Neural crest cell (in vitro differentiated cells): Measurements from ENCODE around the gene BCHE. TPM values are rescaled to one million over a fixed set of nuclear protein-coding genes. Genes with fewer than 3 reads are reported as not detected.

Experiments
- DNase-seq: peaks from one replicate; pipeline ENCODE4 v3.0.0; 2021; ENCODE audit warnings: low read depth, mixed read lengths, low spot score
- H3K27ac Mint-ChIP-seq: one replicate; pipeline ENCODE4 v1.8.0; 2021; ENCODE audit warnings: mild to moderate bottlenecking, mixed read lengths; ENCODE audit not compliant: unreplicated experiment
- H3K27me3 Mint-ChIP-seq: 2 replicates; pipeline ENCODE4 v1.8.0; 2021; ENCODE audit warnings: low read depth, mild to moderate bottlenecking, mixed read lengths
- H3K36me3 Mint-ChIP-seq: 2 replicates; pipeline ENCODE4 v1.8.0; 2021; ENCODE audit warnings: low read depth, mild to moderate bottlenecking, mixed read lengths
- H3K4me1 Mint-ChIP-seq: 2 replicates; pipeline ENCODE4 v1.8.0; 2021; ENCODE audit warnings: mixed read lengths
- H3K4me3 Mint-ChIP-seq: one replicate; pipeline ENCODE4 v1.8.0; 2021; ENCODE audit warnings: mild to moderate bottlenecking, mixed read lengths
- H3K9me3 Mint-ChIP-seq: 2 replicates; pipeline ENCODE4 v1.8.0; 2021; ENCODE audit warnings: mixed read lengths
- total RNA-seq: library from RNA; stranded (reverse); gene quantifications from 2 replicates; pipeline ENCODE4 v1.2.1, GENCODE V29; 2021
- TF ChIP-seq, protein P1 (sequence below): fragments of 200-600 bp; sonication (generic); conservative IDR thresholded peaks from 2 replicates; pipeline ENCODE4 v1.5.0; 2021; ENCODE audit warnings: antibody characterized with exemption, mild to moderate bottlenecking

The BCHE gene
- total RNA-seq, 1 donor from 2014 or later = 45.2 TPM

- no peak overlapping the region for H3K27ac Mint-ChIP-seq
- peaks cover 10% of the 10 kb centered on the region for H3K9me3 Mint-ChIP-seq
- H3K27me3 Mint-ChIP-seq = no peaks in the 10 kb centered on the region
- peaks cover 5% of the 10 kb centered on the region for H3K4me1 Mint-ChIP-seq
- DNase-seq = no peak
- H3K36me3 Mint-ChIP-seq = peaks cover 19% of the 10 kb centered on the region
- TF ChIP-seq, protein P1, sequence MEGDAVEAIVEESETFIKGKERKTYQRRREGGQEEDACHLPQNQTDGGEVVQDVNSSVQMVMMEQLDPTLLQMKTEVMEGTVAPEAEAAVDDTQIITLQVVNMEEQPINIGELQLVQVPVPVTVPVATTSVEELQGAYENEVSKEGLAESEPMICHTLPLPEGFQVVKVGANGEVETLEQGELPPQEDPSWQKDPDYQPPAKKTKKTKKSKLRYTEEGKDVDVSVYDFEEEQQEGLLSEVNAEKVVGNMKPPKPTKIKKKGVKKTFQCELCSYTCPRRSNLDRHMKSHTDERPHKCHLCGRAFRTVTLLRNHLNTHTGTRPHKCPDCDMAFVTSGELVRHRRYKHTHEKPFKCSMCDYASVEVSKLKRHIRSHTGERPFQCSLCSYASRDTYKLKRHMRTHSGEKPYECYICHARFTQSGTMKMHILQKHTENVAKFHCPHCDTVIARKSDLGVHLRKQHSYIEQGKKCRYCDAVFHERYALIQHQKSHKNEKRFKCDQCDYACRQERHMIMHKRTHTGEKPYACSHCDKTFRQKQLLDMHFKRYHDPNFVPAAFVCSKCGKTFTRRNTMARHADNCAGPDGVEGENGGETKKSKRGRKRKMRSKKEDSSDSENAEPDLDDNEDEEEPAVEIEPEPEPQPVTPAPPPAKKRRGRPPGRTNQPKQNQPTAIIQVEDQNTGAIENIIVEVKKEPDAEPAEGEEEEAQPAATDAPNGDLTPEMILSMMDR = no peak
- no peak overlapping the region for H3K4me3 Mint-ChIP-seq
Observed at GRCh38 chr3:165786013-165786412, 51.2 kb downstream of the BCHE start.

DNA sequence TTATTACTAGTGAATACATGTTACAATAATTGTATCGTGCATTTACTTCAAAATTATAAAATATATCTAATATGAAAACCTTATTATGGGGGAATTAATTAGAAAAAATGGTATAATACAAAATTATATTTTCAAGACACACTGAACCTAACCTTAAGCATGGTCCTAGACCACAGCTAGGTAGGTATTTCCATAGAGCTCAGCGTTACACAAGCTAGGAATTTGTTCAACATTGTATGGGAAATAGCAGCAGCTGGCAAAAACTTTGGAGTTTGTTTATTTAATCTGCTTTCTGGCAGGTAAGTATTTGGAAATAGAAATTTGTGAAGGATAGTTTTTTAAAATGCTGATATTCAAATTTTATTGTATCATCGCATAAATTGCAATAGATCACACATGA lies 52.9 kb downstream of the BCHE start:
- Mint-ChIP-seq H3K27me3 (no peaks in the 10 kb centered on the region), H3K4me1 (peaks cover 4% of the 10 kb centered on the region), H3K4me3 (no peak overlapping the region), H3K9me3 (peaks cover 5% of the 10 kb centered on the region), H3K27ac (no peak overlapping the region), H3K36me3 (peaks cover 21% of the 10 kb centered on the region)
- no peak for DNase-seq
- TF ChIP-seq, protein P1 = no peak

DNA sequence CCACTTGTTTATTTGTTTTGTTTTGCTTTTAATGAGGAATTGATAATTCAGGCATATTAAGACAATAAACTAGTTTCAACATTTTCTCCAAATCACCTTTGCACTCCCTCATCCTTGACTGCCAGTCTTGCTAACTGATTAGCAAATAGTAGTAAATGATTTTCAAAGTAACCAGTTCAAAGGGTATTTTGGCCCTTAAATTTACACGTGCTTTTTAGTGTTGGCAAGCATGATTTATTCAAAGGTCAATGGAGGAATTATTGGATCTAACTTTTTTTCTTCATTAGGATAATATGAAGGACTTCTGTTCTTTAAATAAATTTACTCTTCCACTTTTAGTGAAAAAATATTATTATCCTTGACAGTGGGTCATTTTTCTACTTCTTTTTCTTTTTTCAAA lies 53.8 kb downstream of the BCHE start:
- Mint-ChIP-seq H3K4me3 (no peak overlapping the region), H3K27ac (no peak overlapping the region), H3K4me1 (peaks cover 9% of the 10 kb centered on the region), H3K36me3 (peaks cover 22% of the 10 kb centered on the region), H3K27me3 (no peaks in the 10 kb centered on the region), H3K9me3 (peaks cover 6% of the 10 kb centered on the region)
- TF ChIP-seq, protein P1 = no peak
- DNase-seq = no peak

DNA sequence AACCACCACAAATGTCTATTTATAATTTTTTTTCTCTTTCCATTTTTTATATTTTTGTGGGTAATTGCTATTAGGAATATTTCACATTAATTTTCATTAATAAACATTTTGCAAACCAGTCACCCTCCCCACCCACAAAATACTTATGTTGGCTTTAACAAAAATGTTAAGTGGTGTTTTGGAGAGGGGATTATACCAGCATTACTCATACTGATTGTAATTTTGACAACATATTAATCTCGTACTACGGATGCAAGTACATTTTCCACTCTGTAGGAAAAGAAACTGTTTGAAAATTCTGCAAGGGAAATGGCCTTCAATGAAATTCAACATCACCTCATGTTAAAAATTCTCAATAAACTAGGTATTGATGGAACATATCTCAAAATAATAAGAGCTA lies 58.3 kb downstream of the BCHE start:
- DNase-seq = no peak
- peak overlapping the region; percentile 38 for H3K27ac Mint-ChIP-seq
- H3K4me1 Mint-ChIP-seq = peaks cover 9% of the 10 kb centered on the region
- TF ChIP-seq, protein P1 = no peak
- peaks cover 6% of the 10 kb centered on the region for H3K9me3 Mint-ChIP-seq
- H3K36me3 Mint-ChIP-seq = peaks cover 22% of the 10 kb centered on the region
- H3K4me3 Mint-ChIP-seq = no peak overlapping the region
- no peaks in the 10 kb centered on the region for H3K27me3 Mint-ChIP-seq

DNA sequence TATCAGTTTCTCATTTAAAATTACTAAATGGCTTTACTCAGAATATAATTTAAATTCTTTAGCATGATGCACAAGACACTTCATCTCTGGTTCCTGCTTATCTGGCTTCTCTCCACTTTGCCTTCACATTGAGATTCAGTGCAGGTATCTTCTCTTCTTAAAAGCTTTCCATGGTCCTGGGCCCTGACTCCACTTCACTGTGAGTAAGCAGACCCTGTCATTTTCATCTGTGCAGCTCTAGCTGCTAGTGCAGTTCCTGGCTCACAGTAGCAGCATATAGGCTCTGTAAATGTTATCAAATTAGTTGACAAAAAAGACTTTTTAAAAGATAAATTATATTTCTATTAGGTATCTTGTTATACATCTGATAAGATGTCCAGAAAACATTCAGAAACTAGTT lies 58.8 kb downstream of the BCHE start:
- H3K4me1 Mint-ChIP-seq = peaks cover 9% of the 10 kb centered on the region
- H3K36me3 Mint-ChIP-seq = peaks cover 22% of the 10 kb centered on the region
- no peak overlapping the region for H3K27ac Mint-ChIP-seq
- peaks cover 6% of the 10 kb centered on the region for H3K9me3 Mint-ChIP-seq
- DNase-seq = no peak
- H3K4me3 Mint-ChIP-seq = no peak overlapping the region
- H3K27me3 Mint-ChIP-seq = no peaks in the 10 kb centered on the region
- TF ChIP-seq, protein P1 = no peak

DNA sequence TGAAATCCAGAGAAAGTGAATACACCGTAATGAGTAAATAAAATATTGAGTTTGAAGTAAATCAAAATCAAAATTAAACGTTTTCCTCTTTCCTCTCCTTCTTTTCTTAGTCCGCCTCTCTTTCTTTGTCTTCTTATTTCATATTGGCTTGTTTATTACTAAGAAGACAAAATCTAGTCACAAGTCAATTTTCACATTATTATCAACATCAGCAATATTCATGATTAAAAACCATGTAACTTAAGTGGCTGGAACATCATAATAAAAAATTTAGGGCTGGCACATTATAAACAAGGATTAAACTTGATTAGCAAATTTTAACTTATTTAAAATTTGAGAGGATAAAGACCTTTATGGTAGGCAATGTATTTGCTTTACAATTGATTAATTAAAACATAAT lies 61.4 kb downstream of the BCHE start:
- no peak for DNase-seq
- H3K27me3 Mint-ChIP-seq = no peaks in the 10 kb centered on the region
- peaks cover 12% of the 10 kb centered on the region for H3K36me3 Mint-ChIP-seq
- H3K27ac Mint-ChIP-seq = no peak overlapping the region
- H3K9me3 Mint-ChIP-seq = peaks cover 4% of the 10 kb centered on the region
- H3K4me1 Mint-ChIP-seq = peaks cover 9% of the 10 kb centered on the region
- H3K4me3 Mint-ChIP-seq = no peak overlapping the region
- TF ChIP-seq, protein P1 = no peak
